Effector CD4-positive, alpha-beta T cell (primary cell): ENCODE results near the gene NME1.
"Not testable (repeated sequence)": the region's sequence is repeated elsewhere in the genome, so short reads cannot be mapped to it uniquely, and the experiment has no call there.

Experiments
- DNase-seq: peaks from one replicate; pipeline ENCODE4 v3.0.0-alpha.2; 2020

Gene NME1

GRCh38 chr17:51147650-51148049 lies 5.7 kb upstream of the NME1 start:
- no peak for DNase-seq

GRCh38 chr17:51149163-51149562 lies 4.2 kb upstream of the NME1 start:
- no peak for DNase-seq

GRCh38 chr17:51150932-51151331 lies 2.4 kb upstream of the NME1 start:
- DNase-seq, result no peak

GRCh38 chr17:51152766-51153209 lies 571 bp upstream of the NME1 start:
- DNase-seq, result no peak

- no peak for DNase-seq
Observed at GRCh38 chr17:51154176-51154575, 817 bp downstream of the NME1 start.

- DNase-seq, result no peak
Observed at GRCh38 chr17:51155416-51155815, 2.1 kb downstream of the NME1 start.

GRCh38 chr17:51159604-51160003 lies 6.2 kb downstream of the NME1 start:
- DNase-seq, result no peak

- DNase-seq, result no peak
Observed at GRCh38 chr17:51161541-51161940, 8.2 kb downstream of the NME1 start.

GRCh38 chr17:51164911-51165679 lies 11.7 kb downstream of the NME1 start:
- no peak for DNase-seq

- DNase-seq, result no peak
Observed at GRCh38 chr17:51165680-51166197, 12.4 kb downstream of the NME1 start.

GRCh38 chr17:51166198-51166986 lies 13.0 kb downstream of the NME1 start, which contains the start of gene NME2:
Gene NME2 (plus strand): TSS chr17:51166411. CDS start chr17:51166831, 420 bp downstream.
- DNase-seq, result peak; percentile 41

GRCh38 chr17:51166987-51167931 lies 13.9 kb downstream of the NME1 start:
- DNase-seq, result peak; percentile 51

- DNase-seq, result no peak
Observed at GRCh38 chr17:51169340-51169739, 16.0 kb downstream of the NME1 start.

GRCh38 chr17:51170736-51171135 lies 17.4 kb downstream of the NME1 start:
- DNase-seq, result no peak

GRCh38 chr17:51172030-51172429 lies 18.7 kb downstream of the NME1 start:
- DNase-seq, result not testable (repeated sequence)

- DNase-seq, result no peak
Observed at GRCh38 chr17:51180486-51180885, 27.1 kb downstream of the NME1 start.

- no peak for DNase-seq
Observed at GRCh38 chr17:51184124-51184523, 30.8 kb downstream of the NME1 start.

GRCh38 chr17:51185763-51186332 lies 32.5 kb downstream of the NME1 start:
- no peak for DNase-seq

GRCh38 chr17:51188271-51188833 lies 35.0 kb downstream of the NME1 start:
- no peak for DNase-seq

- no peak for DNase-seq
Observed at GRCh38 chr17:51189162-51189561, 35.8 kb downstream of the NME1 start.

- no peak for DNase-seq
Observed at GRCh38 chr17:51189628-51190027, 36.3 kb downstream of the NME1 start.

- no peak for DNase-seq
Observed at GRCh38 chr17:51191895-51192294, 38.5 kb downstream of the NME1 start.
